GM12872 (cell line): ENCODE measurements around the gene SEC14L1.

Experiments
- CTCF ChIP-seq: IDR thresholded peaks from 3 replicates; pipeline ENCODE4 v1.5.1; 2011; ENCODE audit warnings: low read depth, mild to moderate bottlenecking, low read length, moderate library complexity; ENCODE audit not compliant: insufficient read depth

SEC14L1 gene

GRCh38 chr17:77164483-77165091 lies 23.8 kb downstream of the SEC14L1 start:
- TF ChIP-seq CTCF: no peak

GRCh38 chr17:77165577-77165976 lies 24.8 kb downstream of the SEC14L1 start:
- no peak for TF ChIP-seq CTCF

GRCh38 chr17:77167472-77168306 lies 26.9 kb downstream of the SEC14L1 start:
- TF ChIP-seq CTCF: no peak

- TF ChIP-seq CTCF: no peak
Measured at GRCh38 chr17:77173104-77173503, 32.3 kb downstream of the SEC14L1 start.

- no peak for TF ChIP-seq CTCF
Measured at GRCh38 chr17:77174928-77175661, 34.3 kb downstream of the SEC14L1 start.

GRCh38 chr17:77177002-77177741 lies 36.4 kb downstream of the SEC14L1 start:
- no peak for TF ChIP-seq CTCF

GRCh38 chr17:77178050-77178449 lies 37.3 kb downstream of the SEC14L1 start:
- no peak for TF ChIP-seq CTCF
